SK-N-SH (cell line): ENCODE results near the gene ADAMTS6. TPM values are rescaled to one million over a fixed set of nuclear protein-coding genes. Genes with fewer than 3 reads are reported as not detected.
A peak's percentile ranks its signal among the peaks of the same experiment; 100 is the strongest.

Experiments
- CTCF ChIA-PET: fragments of 300-600, 350-600 bp; formaldehyde crosslinking; extraction: SDS; loops from one replicate; lab custom pipeline; 2021; lab: Yijun Ruan, JAX
- POLR2A ChIA-PET: fragments of 350-600 bp; sonication (Branson Sonifier 250); formaldehyde crosslinking; extraction: SDS; loops from one replicate; lab custom pipeline; 2020; ENCODE audit warnings: antibody characterized with exemption, inconsistent platforms; lab: Yijun Ruan, JAX
- DNase-seq: peaks from one replicate; pipeline ENCODE4 v3.0.0; 2012
- H2AFZ ChIP-seq: fragments of 200-600 bp; sonication (generic); 2 replicates; pipeline ENCODE4 v1.8.1; 2016; ENCODE audit warnings: antibody characterized with exemption, mild to moderate bottlenecking, low read depth
- H3F3A ChIP-seq: fragments of 200-600 bp; sonication (generic); replicated peaks from 2 replicates; pipeline ENCODE3; 2016; ENCODE audit warnings: antibody characterized with exemption, mild to moderate bottlenecking; ENCODE audit not compliant: insufficient read depth
- H3K27ac ChIP-seq, 2 experiments: fragments of 200-500 bp in 1 of 2; fragments of 200-600 bp in 1 of 2; sonication (Bioruptor generic) in 1 of 2; sonication (generic), shearing (Covaris generic) in 1 of 2; 2 replicates each; pipeline versions ENCODE4 v1.5.1 to v1.6.1; 2014 to 2016; ENCODE audit warnings: low read depth in 2 of 2, inconsistent platforms in 1 of 2, low read length in 1 of 2, mild to moderate bottlenecking in 1 of 2, mixed read lengths in 1 of 2
- H3K27me3 ChIP-seq: fragments of 200-600 bp; sonication (generic), shearing (Covaris generic); 2 replicates; pipeline ENCODE4 v1.6.1; 2016; ENCODE audit warnings: mixed run types; ENCODE audit not compliant: insufficient read depth
- H3K36me3 ChIP-seq, 2 experiments: fragments of 200-500 bp in 1 of 2; fragments of 200-600 bp in 1 of 2; sonication (Bioruptor generic) in 1 of 2; sonication (generic) in 1 of 2; replicated peaks in 1 of 2; 2 replicates each; pipeline versions ENCODE3 to v1.5.1; 2014 to 2016; ENCODE audit warnings: low read length in 1 of 2, mild to moderate bottlenecking in 1 of 2; ENCODE audit not compliant: insufficient read depth in 2 of 2, control insufficient read depth in 1 of 2
- H3K4me1 ChIP-seq, 2 experiments: fragments of 200-500 bp in 1 of 2; fragments of 200-600 bp in 1 of 2; sonication (Bioruptor generic) in 1 of 2; sonication (generic), shearing (Covaris generic) in 1 of 2; 2 replicates each; pipeline versions ENCODE4 v1.5.1 to v1.6.1; 2014 to 2016; ENCODE audit warnings: low read depth in 1 of 2, low read length in 1 of 2, mixed run types in 1 of 2; ENCODE audit not compliant: insufficient read depth in 2 of 2, control insufficient read depth in 1 of 2
- H3K4me2 ChIP-seq: fragments of 200-600 bp; sonication (generic), shearing (Covaris generic); 2 replicates; pipeline ENCODE4 v1.6.1; 2017; ENCODE audit warnings: mixed run types
- H3K4me3 ChIP-seq, 2 experiments: fragments of 200-500 bp in 1 of 2; fragments of 200-600 bp in 1 of 2; sonication (Bioruptor generic) in 1 of 2; sonication (generic), shearing (Covaris generic) in 1 of 2; 2 replicates each; pipeline versions ENCODE4 v1.5.1 to v1.8.1; 2014 to 2016; ENCODE audit warnings: low read depth in 2 of 2, inconsistent platforms in 1 of 2, low read length in 1 of 2, mild to moderate bottlenecking in 1 of 2, mixed read lengths in 1 of 2, moderate library complexity in 1 of 2
- H3K79me2 ChIP-seq: fragments of 200-600 bp; sonication (generic); 2 replicates; pipeline ENCODE4 v1.8.1; 2017; ENCODE audit warnings: mild to moderate bottlenecking; ENCODE audit not compliant: insufficient read depth
- H3K9ac ChIP-seq: fragments of 200-600 bp; sonication (generic); 2 replicates; pipeline ENCODE4 v1.6.1; 2017; ENCODE audit warnings: mixed run types
- H3K9me2 ChIP-seq: fragments of 200-600 bp; sonication (generic); 2 replicates; pipeline ENCODE4 v1.6.1; 2017; ENCODE audit warnings: mixed run types
- H3K9me3 ChIP-seq: fragments of 200-600 bp; sonication (generic); 2 replicates; pipeline ENCODE4 v1.6.1; 2017; ENCODE audit warnings: mixed run types, mild to moderate bottlenecking, moderate library complexity
- H4K20me1 ChIP-seq: fragments of 200-600 bp; sonication (generic); 2 replicates; pipeline ENCODE4 v1.6.1; 2017; ENCODE audit warnings: mild to moderate bottlenecking, mixed run types; ENCODE audit not compliant: insufficient read depth
- RAD21 ChIP-seq: IDR thresholded peaks from 2 replicates; pipeline ENCODE4 v1.6.1; 2012; ENCODE audit warnings: mild to moderate bottlenecking, low read length
- SMC3 ChIP-seq: IDR thresholded peaks from 2 replicates; pipeline ENCODE4 v1.6.1; 2012; ENCODE audit warnings: low read depth, low read length, improper control_type of control experiment
- WGBS: methylation state at CpG from one replicate; pipeline ENCODE4 v1.1.6; 2017; ENCODE audit warnings: low lambda C conversion rate; 5-methylcytosine and 5-hydroxymethylcytosine counted together
- polyA plus RNA-seq, 3 experiments: library from polyadenylated mRNA; depleted of rRNA; stranded (reverse); fragments of >200 nt; gene quantifications; 2 replicates each; pipeline ENCODE4 v1.2.3, GENCODE V29; 2012
- small RNA-seq, 7 experiments: library from RNA; depleted of rRNA; stranded (forward); fragments of <200 nt; gene quantifications; one replicate each; pipeline ENCODE3, GENCODE V24; 2012
- TF ChIP-seq, protein P1 (sequence below): fragments of 150-350 bp; IDR thresholded peaks from 2 replicates; pipeline ENCODE4 v1.6.1; 2016; ENCODE audit warnings: mild to moderate bottlenecking, low read depth, low read length
- TF ChIP-seq, protein P2 (sequence below): fragments of 200-600 bp; sonication (generic); IDR thresholded peaks from 2 replicates; pipeline ENCODE4 v1.6.1; 2017; ENCODE audit warnings: antibody characterized with exemption, mild to moderate bottlenecking, moderate library complexity

Gene ADAMTS6
- polyA plus RNA-seq, 1 of the 3 experiments (the other 2 are of a cell fraction): 15.0 TPM

DNA sequence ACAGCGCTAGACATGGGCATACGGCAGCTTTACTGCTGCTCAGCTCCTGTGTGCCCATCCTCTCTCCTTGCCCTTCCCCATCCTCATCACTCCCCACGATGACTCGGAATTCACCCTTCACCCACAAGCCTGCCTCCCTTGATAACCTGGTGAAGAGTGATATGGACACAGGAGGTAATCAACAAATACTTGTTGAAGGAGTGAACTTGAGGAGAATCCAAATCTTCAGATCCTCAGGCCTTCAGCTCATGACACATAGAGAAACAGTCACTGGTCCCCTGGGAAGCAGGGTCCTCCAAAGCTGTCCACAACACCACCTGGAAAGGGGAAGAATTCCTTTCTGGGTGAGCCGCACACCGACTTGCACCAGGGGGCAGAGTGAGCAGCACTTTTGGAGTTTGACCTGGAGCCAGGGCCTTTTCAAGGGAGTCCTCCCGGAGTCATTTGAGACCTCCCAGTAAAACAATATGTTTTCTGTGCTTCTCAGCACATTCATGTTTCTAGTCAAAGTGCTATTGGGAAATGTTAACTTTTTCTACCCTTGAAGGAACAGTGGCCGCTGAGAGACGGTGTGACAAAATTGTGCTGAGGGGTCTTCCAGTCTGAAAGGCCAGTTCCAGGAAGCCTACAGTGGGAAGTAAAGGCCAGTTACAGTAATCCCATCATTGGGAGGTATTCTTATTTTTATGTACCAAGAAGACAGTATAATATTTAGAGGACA lies 380.6 kb downstream of the ADAMTS6 start:
- Histone ChIP-seq H3K9ac (no peak overlapping the region), H3K4me1 (peaks cover 6 to 8% of the 10 kb centered on the region in 2 experiments; a peak in 2 of 4 replicates), H3F3A (no peaks in the 10 kb centered on the region), H3K79me2 (no peaks in the 10 kb centered on the region), H3K9me3 (no peaks in the 10 kb centered on the region), H4K20me1 (no peaks in the 10 kb centered on the region), H3K4me2 (no peak overlapping the region), H3K27me3 (no peaks in the 10 kb centered on the region), H3K9me2 (no peaks in the 10 kb centered on the region), H2AFZ (peak overlapping the region; percentile 69), H3K4me3 (no peak overlapping the region; a peak in 1 of 4 replicates), H3K36me3 (no peaks in the 10 kb centered on the region), H3K27ac (peak overlapping the region in 1 of 2 experiments; percentile 13; a peak in 1 of 4 replicates)
- peak; percentile 72 for DNase-seq
- TF ChIP-seq RAD21: peak; percentile 71
- TF ChIP-seq, protein P1, sequence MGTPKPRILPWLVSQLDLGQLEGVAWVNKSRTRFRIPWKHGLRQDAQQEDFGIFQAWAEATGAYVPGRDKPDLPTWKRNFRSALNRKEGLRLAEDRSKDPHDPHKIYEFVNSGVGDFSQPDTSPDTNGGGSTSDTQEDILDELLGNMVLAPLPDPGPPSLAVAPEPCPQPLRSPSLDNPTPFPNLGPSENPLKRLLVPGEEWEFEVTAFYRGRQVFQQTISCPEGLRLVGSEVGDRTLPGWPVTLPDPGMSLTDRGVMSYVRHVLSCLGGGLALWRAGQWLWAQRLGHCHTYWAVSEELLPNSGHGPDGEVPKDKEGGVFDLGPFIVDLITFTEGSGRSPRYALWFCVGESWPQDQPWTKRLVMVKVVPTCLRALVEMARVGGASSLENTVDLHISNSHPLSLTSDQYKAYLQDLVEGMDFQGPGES: no peak
- TF ChIP-seq, protein P2, sequence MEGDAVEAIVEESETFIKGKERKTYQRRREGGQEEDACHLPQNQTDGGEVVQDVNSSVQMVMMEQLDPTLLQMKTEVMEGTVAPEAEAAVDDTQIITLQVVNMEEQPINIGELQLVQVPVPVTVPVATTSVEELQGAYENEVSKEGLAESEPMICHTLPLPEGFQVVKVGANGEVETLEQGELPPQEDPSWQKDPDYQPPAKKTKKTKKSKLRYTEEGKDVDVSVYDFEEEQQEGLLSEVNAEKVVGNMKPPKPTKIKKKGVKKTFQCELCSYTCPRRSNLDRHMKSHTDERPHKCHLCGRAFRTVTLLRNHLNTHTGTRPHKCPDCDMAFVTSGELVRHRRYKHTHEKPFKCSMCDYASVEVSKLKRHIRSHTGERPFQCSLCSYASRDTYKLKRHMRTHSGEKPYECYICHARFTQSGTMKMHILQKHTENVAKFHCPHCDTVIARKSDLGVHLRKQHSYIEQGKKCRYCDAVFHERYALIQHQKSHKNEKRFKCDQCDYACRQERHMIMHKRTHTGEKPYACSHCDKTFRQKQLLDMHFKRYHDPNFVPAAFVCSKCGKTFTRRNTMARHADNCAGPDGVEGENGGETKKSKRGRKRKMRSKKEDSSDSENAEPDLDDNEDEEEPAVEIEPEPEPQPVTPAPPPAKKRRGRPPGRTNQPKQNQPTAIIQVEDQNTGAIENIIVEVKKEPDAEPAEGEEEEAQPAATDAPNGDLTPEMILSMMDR: peak; percentile 66
- TF ChIP-seq SMC3: peak; percentile 76
- WGBS: 80% methylated on average over 8 of the region's 9 CpGs
- ChIA-PET CTCF (interaction anchor here (1.1 to 3.2 kb wide), 5 partner anchors 21 to 382 kb away, joined by 3 to 12 read pairs (median 3); partner anchors contain the start of gene ADAMTS6), POLR2A (no interaction called here)

Small RNAs within 50 kb of the gene (small RNA-seq; reads per million reads assigned to genes)
- 0 reads per million in 7 experiments for gene RF00019

Other genes with a start within 250 kb of the ADAMTS6 start
- 5.4 and 11.3 TPM in 2 replicates for gene CENPK, start 81.2 kb upstream of the ADAMTS6 start, polyA plus RNA-seq (2012; rRNA removed)
- gene PPWD1, start 81.4 kb upstream of the ADAMTS6 start, polyA plus RNA-seq (2012; rRNA removed): 6.0 and 6.9 TPM in 2 replicates
- 5.3 and 5.6 TPM in 2 replicates for gene TRIM23, start 142.4 kb upstream of the ADAMTS6 start, polyA plus RNA-seq (2012; rRNA removed)
- gene SHLD3, start 143.1 kb upstream of the ADAMTS6 start, polyA plus RNA-seq (2012; rRNA removed): 2.4 and 3.8 TPM in 2 replicates
- gene TRAPPC13, start 143.1 kb upstream of the ADAMTS6 start, polyA plus RNA-seq (2012; rRNA removed): 10.7 and 18.2 TPM in 2 replicates
- 3.5 and 4.9 TPM in 2 replicates for gene SGTB, start 240.2 kb upstream of the ADAMTS6 start, polyA plus RNA-seq (2012; rRNA removed)
- gene NLN, start 240.3 kb upstream of the ADAMTS6 start, polyA plus RNA-seq (2012; rRNA removed): 17.1 and 20.0 TPM in 2 replicates